Hematopoietic multipotent progenitor cell treated with erythropoietin and hydrocortisone succinate and interleukin-3 and kit ligand, for 17 days (in vitro differentiated cells): Measurements from ENCODE around the gene VPS26B.
"Not testable (repeated sequence)": the region's sequence is repeated elsewhere in the genome, so short reads cannot be mapped to it uniquely, and the experiment has no call there.

Experiments used
- DNase-seq: peaks from one replicate; pipeline ENCODE4 v3.0.0-alpha.2; 2015; ENCODE audit warnings: low spot score

Gene VPS26B

GRCh38 chr11:134223836-134224709 is at the start of gene VPS26B, which contains the start of gene NCAPD3:
Gene VPS26B (plus strand): TSS chr11:134224671. CDS start chr11:134225123, 452 bp downstream.
Gene NCAPD3 (minus strand): TSS chr11:134223967. CDS start chr11:134223926, 41 bp downstream.
- DNase-seq: peak; percentile 95

GRCh38 chr11:134176284-134176683 is 48.2 kb upstream of the VPS26B start:
- no peak for DNase-seq

- no peak for DNase-seq
Observed at GRCh38 chr11:134178032-134178674, 46.3 kb upstream of the VPS26B start.

GRCh38 chr11:134181707-134182106 is 42.8 kb upstream of the VPS26B start:
- no peak for DNase-seq

- DNase-seq: not testable (repeated sequence)
Observed at GRCh38 chr11:134188092-134188491, 36.4 kb upstream of the VPS26B start.

- no peak for DNase-seq
Observed at GRCh38 chr11:134196756-134197155, 27.7 kb upstream of the VPS26B start.

GRCh38 chr11:134199531-134199930 is 24.9 kb upstream of the VPS26B start:
- no peak for DNase-seq

- DNase-seq: no peak
Observed at GRCh38 chr11:134200688-134201087, 23.8 kb upstream of the VPS26B start.

- DNase-seq: no peak
Observed at GRCh38 chr11:134202661-134203060, 21.8 kb upstream of the VPS26B start.

GRCh38 chr11:134205729-134206128 is 18.7 kb upstream of the VPS26B start:
- no peak for DNase-seq

- DNase-seq: no peak
Observed at GRCh38 chr11:134206185-134206584, 18.3 kb upstream of the VPS26B start.

GRCh38 chr11:134207538-134208239 is 16.8 kb upstream of the VPS26B start:
- DNase-seq: peak; percentile 55

- no peak for DNase-seq
Observed at GRCh38 chr11:134215836-134216235, 8.6 kb upstream of the VPS26B start.

- DNase-seq: no peak
Observed at GRCh38 chr11:134216816-134217215, 7.7 kb upstream of the VPS26B start.

- DNase-seq: no peak
Observed at GRCh38 chr11:134223121-134223520, 1.4 kb upstream of the VPS26B start.

- DNase-seq: peak; percentile 55
Observed at GRCh38 chr11:134224710-134225664, 516 bp downstream of the VPS26B start.

GRCh38 chr11:134226806-134227325 is 2.4 kb downstream of the VPS26B start:
- no peak for DNase-seq

GRCh38 chr11:134228625-134229024 is 4.2 kb downstream of the VPS26B start:
- no peak for DNase-seq

- DNase-seq: no peak
Observed at GRCh38 chr11:134229126-134229790, 4.8 kb downstream of the VPS26B start.

- DNase-seq: no peak
Observed at GRCh38 chr11:134230339-134230738, 5.9 kb downstream of the VPS26B start.
